ENCODE results near the gene GGACT.

DNA sequence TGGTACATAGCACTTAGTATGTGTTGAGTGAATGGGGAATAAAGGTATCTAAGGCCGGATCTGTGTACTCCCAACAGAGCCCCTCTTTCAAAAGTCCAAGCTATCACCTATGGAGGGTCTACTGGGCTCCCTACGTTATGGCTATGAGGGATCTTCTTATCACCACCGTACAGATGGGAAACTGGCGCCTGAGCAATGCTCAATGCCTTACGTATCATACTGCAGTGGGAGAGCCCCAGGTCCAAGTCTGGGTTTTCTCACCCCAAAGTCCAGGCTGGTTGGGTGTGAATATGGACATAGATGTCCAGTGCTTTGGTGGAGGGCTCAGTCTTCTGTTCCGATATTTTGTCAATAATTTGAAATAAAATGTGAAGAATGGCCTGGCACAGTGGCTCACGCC, 13.1 kb upstream of the GGACT start:
- TF ChIP-seq POLR2A (IDR thresholded peaks at IDR 0.05), result no peak
- TF ChIP-seq CTCF (IDR thresholded peaks at IDR 0.05), result no peak
